ENCODE data around the gene LY6G6F.
A peak's percentile ranks its signal among the peaks of the same experiment; 100 is the strongest.

GRCh38 chr6:31665501-31666336 lies 40.9 kb upstream of the LY6G6F start, which contains the start of gene CSNK2B:
- TF ChIP-seq POLR2A (IDR thresholded peaks at IDR 0.05; ENCODE audit: low read length), result peak; percentile 49
- no peak for TF ChIP-seq MAFK (IDR thresholded peaks at IDR 0.05; ENCODE audit: partially characterized antibody)
- TF ChIP-seq CEBPB (IDR thresholded peaks at IDR 0.05), result no peak
- TF ChIP-seq CHD2 (IDR thresholded peaks at IDR 0.05; ENCODE audit: low read length, partially characterized antibody), result no peak
- no peak for TF ChIP-seq CTCF (IDR thresholded peaks at IDR 0.05)
